K562 (cell line): Measurements from ENCODE around the gene WDR27. TPM values are rescaled to one million over a fixed set of nuclear protein-coding genes. Genes with fewer than 3 reads are reported as not detected.

Experiments
- NCOR1 ChIP-seq: fragments of 450-650 bp; IDR thresholded peaks from 2 replicates; pipeline ENCODE4 v1.6.1; 2016; ENCODE audit warnings: mild to moderate bottlenecking, moderate library complexity
- PATZ1 ChIP-seq: fragments of 250-450 bp; sonication (Bioruptor Pico); IDR thresholded peaks from 2 replicates; pipeline ENCODE4 v1.5.0; 2020; ENCODE audit warnings: mild to moderate bottlenecking, borderline replicate concordance
- POLR2AphosphoS5 ChIP-seq: IDR thresholded peaks from 2 replicates; pipeline ENCODE4 v1.6.1; 2011; ENCODE audit warnings: mild to moderate bottlenecking, low read depth, low read length, moderate library complexity; ENCODE audit not compliant: control insufficient read depth, insufficient read depth
- PPARD ChIP-seq: fragments of 250-450 bp; sonication (Bioruptor Pico); IDR thresholded peaks from 2 replicates; pipeline ENCODE4 v1.8.0; 2022; ENCODE audit warnings: inconsistent platforms, mild to moderate bottlenecking, moderate library complexity
- ZKSCAN3 ChIP-seq: fragments of 250-450 bp; sonication (Bioruptor Pico); IDR thresholded peaks from 2 replicates; pipeline ENCODE4 v1.4.0; 2020
- ZNF354B ChIP-seq: fragments of 250-450 bp; sonication (Bioruptor Pico); IDR thresholded peaks from 2 replicates; pipeline ENCODE4 v1.4.0; 2020
- ZNF445 ChIP-seq: fragments of 250-450 bp; sonication (Bioruptor Pico); IDR thresholded peaks from 2 replicates; pipeline ENCODE4 v1.4.0; 2020; ENCODE audit warnings: low read depth, mild to moderate bottlenecking, moderate library complexity
- polyA plus RNA-seq, 8 experiments: library from polyadenylated mRNA; depleted of rRNA in 4 of 8; stranded (reverse) in 5 of 8; unstranded in 3 of 8; fragments of >200 nt; fragmentation: Nextera tagmentation in 2 of 8; fragmentation: Illumina TruSeq in 1 of 8; extraction: Ambion mirVana in 2 of 8; extraction: Trizol in 1 of 8; gene quantifications; 2 replicates each; pipeline versions ENCODE4 v1.2.1 to v1.2.3, GENCODE V29; 2011 to 2014; ENCODE audit warnings: inconsistent platforms in 1 of 8, missing spikeins in 1 of 8
- total RNA-seq, 7 experiments: library from RNA; depleted of rRNA in 6 of 7; stranded (reverse); fragments of >200 nt in 6 of 7; fragmentation: Illumina TruSeq in 2 of 7; extraction: Trizol in 2 of 7; gene quantifications; 2 replicates each; pipeline versions ENCODE4 v1.2.1 to v1.2.3, GENCODE V29; 2011 to 2021; ENCODE audit warnings: low replicate concordance in 1 of 7
- TF ChIP-seq, protein P1 (sequence below), 2 experiments: fragments of 150-350 bp in 1 of 2; IDR thresholded peaks; 2 replicates each; pipeline ENCODE4 v1.6.1; 2012 to 2016; ENCODE audit warnings: low read depth in 2 of 2, low read length in 2 of 2, mild to moderate bottlenecking in 1 of 2, moderate library complexity in 1 of 2
- TF ChIP-seq, protein P2 (sequence below): sonication (generic); formaldehyde crosslinking; IDR thresholded peaks from 2 replicates; pipeline ENCODE4 v1.5.0; 2020; ENCODE audit warnings: missing genetic modification reagents
- TF ChIP-seq, protein P3 (sequence below), 3 experiments: fragments of 200-800 bp in 1 of 3; fragments of 250-450 bp in 1 of 3; fragments of 450-650 bp in 1 of 3; sonication (Bioruptor Pico) in 1 of 3; sonication (Bioruptor generic) in 1 of 3; formaldehyde crosslinking in 1 of 3; IDR thresholded peaks; 2 replicates each; pipeline versions ENCODE4 v1.6.1 to v1.8.0; 2016 to 2022; ENCODE audit warnings: mild to moderate bottlenecking in 2 of 3, missing genetic modification characterization in 2 of 3, missing compliant biosample characterization in 1 of 3, moderate library complexity in 1 of 3
- TF ChIP-seq, protein P4 (sequence below), 2 experiments: fragments of 450-650 bp; IDR thresholded peaks; 2 replicates each; pipeline ENCODE4 v1.6.1; 2018; ENCODE audit warnings: mild to moderate bottlenecking in 2 of 2, low read depth in 1 of 2; ENCODE audit not compliant: partially characterized antibody in 2 of 2

The WDR27 gene
- total and polyA plus RNA-seq, 9 of the 15 experiments (the other 6 are each of a cell fraction or from before 2014, with no cell fraction given): 4.3 to 77.2 (median 22.7) TPM

DNA sequence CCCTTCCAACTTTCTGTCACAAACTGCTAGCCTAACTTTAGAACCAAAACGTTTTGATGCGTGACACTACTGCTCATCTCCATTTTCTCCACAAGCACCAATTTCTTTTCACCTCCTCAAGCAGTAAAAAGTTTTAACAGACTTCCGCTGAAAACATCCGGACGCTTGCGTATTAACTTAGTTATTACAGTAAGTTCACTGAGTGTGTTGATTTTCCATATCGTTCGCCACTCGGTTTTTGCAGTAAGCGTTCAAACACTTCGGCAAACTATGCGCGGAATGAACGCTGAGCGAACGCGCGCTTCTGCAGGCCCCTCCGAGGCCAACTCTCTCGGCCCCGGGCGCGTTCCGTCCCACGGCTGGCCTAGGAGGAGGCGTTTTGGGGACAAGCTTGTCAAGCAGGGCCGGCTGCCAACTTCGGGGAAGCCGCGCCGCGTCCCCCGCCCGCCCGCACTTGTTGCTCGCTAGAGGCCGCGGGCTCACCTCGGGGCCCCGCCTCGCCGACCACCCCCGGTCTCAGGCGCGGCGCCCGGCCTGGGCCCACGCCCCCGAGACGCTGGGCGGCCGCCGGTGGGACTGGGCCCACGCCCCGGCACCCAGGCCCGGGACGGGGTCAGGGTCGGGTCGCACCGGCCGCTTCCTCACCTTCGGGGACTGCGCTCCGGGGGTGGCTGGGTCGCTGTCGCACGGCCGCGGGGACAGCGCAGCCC lies 21.5 kb upstream of the WDR27 start (continued):
- 0 out of 2 replicates have a peak, but pooled peaks have one; percentile 16 for TF ChIP-seq POLR2AphosphoS5
- TF ChIP-seq NCOR1: no peak
- no peak for TF ChIP-seq PPARD
- TF ChIP-seq, protein P1, sequence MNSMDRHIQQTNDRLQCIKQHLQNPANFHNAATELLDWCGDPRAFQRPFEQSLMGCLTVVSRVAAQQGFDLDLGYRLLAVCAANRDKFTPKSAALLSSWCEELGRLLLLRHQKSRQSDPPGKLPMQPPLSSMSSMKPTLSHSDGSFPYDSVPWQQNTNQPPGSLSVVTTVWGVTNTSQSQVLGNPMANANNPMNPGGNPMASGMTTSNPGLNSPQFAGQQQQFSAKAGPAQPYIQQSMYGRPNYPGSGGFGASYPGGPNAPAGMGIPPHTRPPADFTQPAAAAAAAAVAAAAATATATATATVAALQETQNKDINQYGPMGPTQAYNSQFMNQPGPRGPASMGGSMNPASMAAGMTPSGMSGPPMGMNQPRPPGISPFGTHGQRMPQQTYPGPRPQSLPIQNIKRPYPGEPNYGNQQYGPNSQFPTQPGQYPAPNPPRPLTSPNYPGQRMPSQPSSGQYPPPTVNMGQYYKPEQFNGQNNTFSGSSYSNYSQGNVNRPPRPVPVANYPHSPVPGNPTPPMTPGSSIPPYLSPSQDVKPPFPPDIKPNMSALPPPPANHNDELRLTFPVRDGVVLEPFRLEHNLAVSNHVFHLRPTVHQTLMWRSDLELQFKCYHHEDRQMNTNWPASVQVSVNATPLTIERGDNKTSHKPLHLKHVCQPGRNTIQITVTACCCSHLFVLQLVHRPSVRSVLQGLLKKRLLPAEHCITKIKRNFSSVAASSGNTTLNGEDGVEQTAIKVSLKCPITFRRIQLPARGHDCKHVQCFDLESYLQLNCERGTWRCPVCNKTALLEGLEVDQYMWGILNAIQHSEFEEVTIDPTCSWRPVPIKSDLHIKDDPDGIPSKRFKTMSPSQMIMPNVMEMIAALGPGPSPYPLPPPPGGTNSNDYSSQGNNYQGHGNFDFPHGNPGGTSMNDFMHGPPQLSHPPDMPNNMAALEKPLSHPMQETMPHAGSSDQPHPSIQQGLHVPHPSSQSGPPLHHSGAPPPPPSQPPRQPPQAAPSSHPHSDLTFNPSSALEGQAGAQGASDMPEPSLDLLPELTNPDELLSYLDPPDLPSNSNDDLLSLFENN (IDR thresholded peaks at IDR 0.05; ENCODE audit: low read depth in 2 of 2, low read length in 2 of 2): no peak
- TF ChIP-seq ZNF354B (CRISPR knock-in tag): no peak
- no peak for TF ChIP-seq ZKSCAN3 (CRISPR knock-in tag)
- TF ChIP-seq, protein P2, sequence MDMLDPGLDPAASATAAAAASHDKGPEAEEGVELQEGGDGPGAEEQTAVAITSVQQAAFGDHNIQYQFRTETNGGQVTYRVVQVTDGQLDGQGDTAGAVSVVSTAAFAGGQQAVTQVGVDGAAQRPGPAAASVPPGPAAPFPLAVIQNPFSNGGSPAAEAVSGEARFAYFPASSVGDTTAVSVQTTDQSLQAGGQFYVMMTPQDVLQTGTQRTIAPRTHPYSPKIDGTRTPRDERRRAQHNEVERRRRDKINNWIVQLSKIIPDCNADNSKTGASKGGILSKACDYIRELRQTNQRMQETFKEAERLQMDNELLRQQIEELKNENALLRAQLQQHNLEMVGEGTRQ (CRISPR knock-in tag): no peak
- TF ChIP-seq, protein P3, sequence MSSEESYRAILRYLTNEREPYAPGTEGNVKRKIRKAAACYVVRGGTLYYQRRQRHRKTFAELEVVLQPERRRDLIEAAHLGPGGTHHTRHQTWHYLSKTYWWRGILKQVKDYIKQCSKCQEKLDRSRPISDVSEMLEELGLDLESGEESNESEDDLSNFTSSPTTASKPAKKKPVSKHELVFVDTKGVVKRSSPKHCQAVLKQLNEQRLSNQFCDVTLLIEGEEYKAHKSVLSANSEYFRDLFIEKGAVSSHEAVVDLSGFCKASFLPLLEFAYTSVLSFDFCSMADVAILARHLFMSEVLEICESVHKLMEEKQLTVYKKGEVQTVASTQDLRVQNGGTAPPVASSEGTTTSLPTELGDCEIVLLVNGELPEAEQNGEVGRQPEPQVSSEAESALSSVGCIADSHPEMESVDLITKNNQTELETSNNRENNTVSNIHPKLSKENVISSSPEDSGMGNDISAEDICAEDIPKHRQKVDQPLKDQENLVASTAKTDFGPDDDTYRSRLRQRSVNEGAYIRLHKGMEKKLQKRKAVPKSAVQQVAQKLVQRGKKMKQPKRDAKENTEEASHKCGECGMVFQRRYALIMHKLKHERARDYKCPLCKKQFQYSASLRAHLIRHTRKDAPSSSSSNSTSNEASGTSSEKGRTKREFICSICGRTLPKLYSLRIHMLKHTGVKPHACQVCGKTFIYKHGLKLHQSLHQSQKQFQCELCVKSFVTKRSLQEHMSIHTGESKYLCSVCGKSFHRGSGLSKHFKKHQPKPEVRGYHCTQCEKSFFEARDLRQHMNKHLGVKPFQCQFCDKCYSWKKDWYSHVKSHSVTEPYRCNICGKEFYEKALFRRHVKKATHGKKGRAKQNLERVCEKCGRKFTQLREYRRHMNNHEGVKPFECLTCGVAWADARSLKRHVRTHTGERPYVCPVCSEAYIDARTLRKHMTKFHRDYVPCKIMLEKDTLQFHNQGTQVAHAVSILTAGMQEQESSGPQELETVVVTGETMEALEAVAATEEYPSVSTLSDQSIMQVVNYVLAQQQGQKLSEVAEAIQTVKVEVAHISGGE (CRISPR knock-in tag; IDR thresholded peaks at IDR 0.05): no peak
- no peak for TF ChIP-seq ZNF445 (CRISPR knock-in tag)
- no peak for TF ChIP-seq PATZ1
- TF ChIP-seq, protein P4, sequence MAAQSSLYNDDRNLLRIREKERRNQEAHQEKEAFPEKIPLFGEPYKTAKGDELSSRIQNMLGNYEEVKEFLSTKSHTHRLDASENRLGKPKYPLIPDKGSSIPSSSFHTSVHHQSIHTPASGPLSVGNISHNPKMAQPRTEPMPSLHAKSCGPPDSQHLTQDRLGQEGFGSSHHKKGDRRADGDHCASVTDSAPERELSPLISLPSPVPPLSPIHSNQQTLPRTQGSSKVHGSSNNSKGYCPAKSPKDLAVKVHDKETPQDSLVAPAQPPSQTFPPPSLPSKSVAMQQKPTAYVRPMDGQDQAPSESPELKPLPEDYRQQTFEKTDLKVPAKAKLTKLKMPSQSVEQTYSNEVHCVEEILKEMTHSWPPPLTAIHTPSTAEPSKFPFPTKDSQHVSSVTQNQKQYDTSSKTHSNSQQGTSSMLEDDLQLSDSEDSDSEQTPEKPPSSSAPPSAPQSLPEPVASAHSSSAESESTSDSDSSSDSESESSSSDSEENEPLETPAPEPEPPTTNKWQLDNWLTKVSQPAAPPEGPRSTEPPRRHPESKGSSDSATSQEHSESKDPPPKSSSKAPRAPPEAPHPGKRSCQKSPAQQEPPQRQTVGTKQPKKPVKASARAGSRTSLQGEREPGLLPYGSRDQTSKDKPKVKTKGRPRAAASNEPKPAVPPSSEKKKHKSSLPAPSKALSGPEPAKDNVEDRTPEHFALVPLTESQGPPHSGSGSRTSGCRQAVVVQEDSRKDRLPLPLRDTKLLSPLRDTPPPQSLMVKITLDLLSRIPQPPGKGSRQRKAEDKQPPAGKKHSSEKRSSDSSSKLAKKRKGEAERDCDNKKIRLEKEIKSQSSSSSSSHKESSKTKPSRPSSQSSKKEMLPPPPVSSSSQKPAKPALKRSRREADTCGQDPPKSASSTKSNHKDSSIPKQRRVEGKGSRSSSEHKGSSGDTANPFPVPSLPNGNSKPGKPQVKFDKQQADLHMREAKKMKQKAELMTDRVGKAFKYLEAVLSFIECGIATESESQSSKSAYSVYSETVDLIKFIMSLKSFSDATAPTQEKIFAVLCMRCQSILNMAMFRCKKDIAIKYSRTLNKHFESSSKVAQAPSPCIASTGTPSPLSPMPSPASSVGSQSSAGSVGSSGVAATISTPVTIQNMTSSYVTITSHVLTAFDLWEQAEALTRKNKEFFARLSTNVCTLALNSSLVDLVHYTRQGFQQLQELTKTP (IDR thresholded peaks at IDR 0.05; ENCODE audit: low read depth in 1 of 2, partially characterized antibody in 2 of 2): no peak
